ENCODE data around the gene INTS14. TPM values are rescaled to one million over a fixed set of nuclear protein-coding genes. Genes with fewer than 3 reads are reported as not detected.
"Not testable (repeated sequence)": the region's sequence is repeated elsewhere in the genome, so short reads cannot be mapped to it uniquely, and the experiment has no call there.

Gene INTS14
- total RNA-seq, 1 donor from 2014 or later: 17.5 TPM

GRCh38 chr15:65584241-65584640 lies 26.7 kb downstream of the INTS14 start:
- FAIRE-seq (no peak), DNase-seq (ENCODE audit: low spot score in 2 of 2) (no peak)

GRCh38 chr15:65583701-65584100 lies 27.2 kb downstream of the INTS14 start:
- DNase-seq (ENCODE audit: low spot score in 2 of 2): no peak
- FAIRE-seq: no peak

- FAIRE-seq (no peak), DNase-seq (ENCODE audit: low spot score in 2 of 2) (no peak)
Observed at GRCh38 chr15:65580287-65580686, 30.6 kb downstream of the INTS14 start.

GRCh38 chr15:65579762-65580161 lies 31.2 kb downstream of the INTS14 start:
- DNase-seq (ENCODE audit: low spot score in 2 of 2) (no peak), FAIRE-seq (no peak)

GRCh38 chr15:65578904-65579728 lies 31.8 kb downstream of the INTS14 start:
- no peak for DNase-seq (ENCODE audit: low spot score in 2 of 2)
- FAIRE-seq: no peak

GRCh38 chr15:65577129-65577996 lies 33.6 kb downstream of the INTS14 start:
- FAIRE-seq: no peak
- no peak for DNase-seq (ENCODE audit: low spot score in 2 of 2)

- FAIRE-seq (no peak), DNase-seq (ENCODE audit: low spot score in 2 of 2) (no peak)
Observed at GRCh38 chr15:65576664-65577063, 34.3 kb downstream of the INTS14 start.

GRCh38 chr15:65571971-65572370 lies 39.0 kb downstream of the INTS14 start:
- DNase-seq (ENCODE audit: low spot score in 2 of 2) (no peak), FAIRE-seq (no peak)

GRCh38 chr15:65569728-65570127 lies 41.2 kb downstream of the INTS14 start:
- no peak for FAIRE-seq
- no peak for DNase-seq (ENCODE audit: low spot score in 2 of 2)

DNA sequence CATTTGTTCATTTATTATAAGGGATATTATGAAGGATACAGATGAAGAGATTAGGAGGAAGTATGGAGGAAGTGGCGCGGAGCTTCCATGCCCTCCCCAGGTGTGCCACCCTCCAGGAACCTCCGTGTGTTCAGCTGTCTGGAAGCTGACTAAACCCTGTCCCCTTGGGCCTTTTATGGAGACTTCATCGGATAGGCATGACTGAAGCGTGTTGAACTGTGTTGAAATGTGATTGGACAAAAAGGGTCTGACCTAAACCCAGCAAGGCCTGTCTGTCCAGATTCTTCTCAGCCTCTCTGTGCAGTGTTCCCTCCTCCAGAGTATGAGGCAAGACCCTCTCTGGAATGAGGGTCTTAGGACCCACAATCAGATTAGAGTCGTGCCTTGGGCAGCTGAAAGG lies 49.0 kb downstream of the INTS14 start:
- DNase-seq (ENCODE audit: low spot score in 2 of 2): no peak
- no peak for FAIRE-seq

DNA sequence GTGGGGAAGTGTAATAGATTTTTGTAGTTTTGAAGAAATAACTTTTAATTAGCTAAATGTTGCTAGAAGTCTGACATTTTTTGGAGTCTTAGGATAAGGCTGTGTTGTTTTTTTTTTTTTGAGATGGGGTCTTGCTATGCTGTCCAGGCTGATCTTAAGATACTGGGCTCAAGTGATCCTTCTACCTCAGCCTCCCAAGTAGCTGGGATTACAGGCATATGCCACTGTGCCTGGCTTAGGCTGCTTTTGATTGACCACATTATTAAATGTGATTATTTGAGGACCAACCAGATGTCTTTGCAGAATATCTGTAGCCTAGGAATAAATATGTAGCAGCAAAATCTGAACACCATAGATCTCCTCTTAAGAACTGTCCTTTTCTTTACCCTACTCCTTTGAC lies 51.0 kb downstream of the INTS14 start:
- FAIRE-seq: no peak

GRCh38 chr15:65558997-65559760 lies 51.8 kb downstream of the INTS14 start:
- FAIRE-seq (no peak), DNase-seq (ENCODE audit: low spot score in 2 of 2) (no peak)

More for the DNA sequence above, 51.0 kb downstream of the INTS14 start:
- DNase-seq (ENCODE audit: low spot score in 2 of 2): no peak

- FAIRE-seq (no peak), DNase-seq (ENCODE audit: low spot score in 2 of 2) (no peak)
Observed at GRCh38 chr15:65558336-65558735, 52.6 kb downstream of the INTS14 start.

- FAIRE-seq: no peak
- no peak for DNase-seq (ENCODE audit: low spot score in 2 of 2)
Observed at GRCh38 chr15:65556622-65557021, 54.3 kb downstream of the INTS14 start.

GRCh38 chr15:65553691-65554090 lies 57.2 kb downstream of the INTS14 start:
- FAIRE-seq (no peak), DNase-seq (ENCODE audit: low spot score in 2 of 2) (no peak)

DNA sequence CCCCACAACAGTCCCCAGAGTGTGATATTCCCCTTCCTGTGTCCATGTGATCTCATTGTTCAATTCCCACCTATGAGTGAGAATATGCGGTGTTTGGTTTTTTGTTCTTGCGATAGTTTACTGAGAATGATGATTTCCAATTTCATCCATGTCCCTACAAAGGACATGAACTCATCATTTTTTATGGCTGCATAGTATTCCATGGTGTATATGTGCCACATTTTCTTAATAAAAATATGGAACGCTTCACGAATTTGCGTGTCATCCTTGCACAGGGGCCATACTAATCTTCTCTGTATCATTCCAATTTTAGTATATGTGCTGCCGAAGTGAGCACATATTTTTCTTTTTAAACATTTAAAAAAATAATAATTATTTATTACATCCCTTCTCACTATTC lies 58.1 kb downstream of the INTS14 start:
- not testable (repeated sequence) for FAIRE-seq; DNase-seq (ENCODE audit: low spot score in 2 of 2)

GRCh38 chr15:65551183-65551582 lies 59.7 kb downstream of the INTS14 start:
- FAIRE-seq: no peak
- no peak for DNase-seq (ENCODE audit: low spot score in 2 of 2)

GRCh38 chr15:65550681-65551098 lies 60.2 kb downstream of the INTS14 start:
- DNase-seq (ENCODE audit: low spot score in 2 of 2) (no peak), FAIRE-seq (no peak)

DNA sequence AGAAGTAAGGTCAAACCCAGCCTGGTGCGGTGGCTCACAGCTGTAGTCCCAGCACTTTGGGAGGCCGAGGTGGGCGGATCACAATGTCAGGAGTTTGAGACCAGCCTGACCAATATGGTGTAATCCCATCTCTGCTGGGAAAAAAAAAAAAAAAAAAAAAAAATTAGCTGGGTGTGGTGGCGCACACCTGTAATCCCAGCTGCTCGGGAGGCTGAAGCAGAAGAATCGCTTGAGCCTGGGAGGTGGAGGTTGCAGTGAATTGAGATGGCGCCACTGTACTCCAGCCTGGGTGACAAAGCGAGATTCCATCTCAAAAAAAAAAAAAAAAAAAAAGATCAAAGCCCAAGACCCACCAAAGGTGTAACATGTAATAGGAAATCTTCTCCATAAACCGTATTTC lies 61.6 kb downstream of the INTS14 start:
- DNase-seq (ENCODE audit: low spot score in 2 of 2); FAIRE-seq: not testable (repeated sequence)

DNA sequence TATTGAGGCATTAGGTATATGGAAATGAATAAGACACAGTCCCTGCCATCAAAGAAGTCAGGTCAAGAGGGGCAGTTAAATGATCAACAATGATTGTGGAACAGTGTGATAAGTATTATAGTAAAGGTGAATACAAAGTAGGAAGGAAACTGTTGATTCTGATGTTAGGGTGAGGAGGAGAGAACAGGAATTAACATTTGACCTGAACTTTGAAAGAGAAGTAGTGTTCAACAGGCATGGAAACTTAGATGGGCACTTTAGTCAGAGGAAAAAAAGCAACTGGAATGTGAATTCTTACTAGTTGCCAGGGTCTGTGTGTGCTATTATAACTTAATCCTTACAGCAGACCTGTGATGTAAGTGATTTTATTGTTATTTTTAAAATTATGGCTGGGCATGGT lies 63.1 kb downstream of the INTS14 start:
- FAIRE-seq (no peak), DNase-seq (ENCODE audit: low spot score in 2 of 2) (no peak)
